Heart left ventricle (tissue), 13 donors: ENCODE data around the gene ACSS3.

ENCODE experiments used
- CTCF ChIP-seq, 12 donors: fragments of 200-600 bp; sonication (generic) in 4 of 12; IDR thresholded peaks; one replicate each; pipeline versions ENCODE4 v1.5.0 to v1.8.0; 2018 to 2022; ENCODE audit warnings: antibody characterized with exemption in 12 of 12, mild to moderate bottlenecking in 5 of 12
- POLR2A ChIP-seq, 2 donors: fragments of 450-650 bp; IDR thresholded peaks; one replicate each; pipeline ENCODE4 v1.6.1; 2017; ENCODE audit warnings: antibody characterized with exemption in 2 of 2, mild to moderate bottlenecking in 2 of 2, moderate library complexity in 2 of 2
- donor health status: ischemic (EF 13 %, LVEDD 7.1; RV severe dilation, severe dysfunction).
- donor health status: DM: no; HTN: yes; CAD: no.
- donor health status: DM: no; HTN: no; CAD: no.
- donor health status: ischemic (EF 25% LVEDD 6.9; RV normal size, moderate dysfunction).
- donor health status: ischemic (EF 25% LVEDD 5.7; RV mildly dilated, moderate dysfunction).
- donor health status: ischemic (EF 35%, LVEDD 5.7; RV mildly dilated, moderate dysfunction).
- donor health status: nonischemic (EF 11% LVEDD 7.7; RV severe dilation, severe dysfunction).
- donor health status: DM: yes; HTN: yes; CAD: no.
- donor health status: PGD.
- donor health status: ischemic (EF 29% LVEDD 5.4; RV normal size, mild dysfunction).
- donor health status: nonischemic (EF 23%, LVEDD 6.1; RV moderate dilation, normal function).

- TF ChIP-seq CTCF (IDR thresholded peaks at IDR 0.05) (no peak), POLR2A (IDR thresholded peaks at IDR 0.05) (no peak)
Measured at GRCh38 chr12:81205416-81205815, 127.5 kb downstream of the ACSS3 start.
